Uterus (tissue), 4 donors: ENCODE results near the gene DENND2D. TPM values are rescaled to one million over a fixed set of nuclear protein-coding genes. Genes with fewer than 3 reads are reported as not detected.

ENCODE experiments used
- DNase-seq, 2 donors: peaks; one replicate each; pipeline ENCODE4 v3.0.0-alpha.2; 2019 to 2020
- H3K27ac ChIP-seq, 2 donors: fragments of 200-600 bp; sonication (generic); 1 replicate in 1 of 2; 2 replicates in 1 of 2; pipeline ENCODE4 v1.5.1; 2016 to 2018
- H3K27me3 ChIP-seq, 2 donors: fragments of 200-600 bp; sonication (generic); one replicate each; pipeline ENCODE4 v1.5.1; 2018 to 2019; ENCODE audit warnings: control low read depth in 1 of 2
- H3K36me3 ChIP-seq, 2 donors: fragments of 200-600 bp; sonication (generic); one replicate each; pipeline ENCODE4 v1.5.1; 2019; ENCODE audit warnings: control low read depth in 1 of 2
- H3K4me1 ChIP-seq, 2 donors: fragments of 200-600 bp; sonication (generic); one replicate each; pipeline ENCODE4 v1.5.1; 2018 to 2019; ENCODE audit warnings: control low read depth in 1 of 2
- H3K4me3 ChIP-seq, 2 donors: fragments of 200-600 bp; sonication (generic); 1 replicate in 1 of 2; 2 replicates in 1 of 2; pipeline ENCODE4 v1.5.1; 2018 to 2019; ENCODE audit warnings: mild to moderate bottlenecking in 1 of 2
- H3K9me3 ChIP-seq, 2 donors: fragments of 200-600 bp; sonication (generic); one replicate each; pipeline ENCODE4 v1.5.1; 2019; ENCODE audit warnings: control low read depth in 1 of 2
- POLR2A ChIP-seq, 2 donors: fragments of 450-650 bp; IDR thresholded peaks; one replicate each; pipeline ENCODE4 v1.6.1; 2016; ENCODE audit warnings: antibody characterized with exemption in 2 of 2, mild to moderate bottlenecking in 1 of 2, moderate library complexity in 1 of 2
- intact Hi-C: fragments of 100-400 bp; cut with DNase I; formaldehyde crosslinking; loops from one replicate; pipeline ENCODE4 v1.15.1; 2023; ENCODE audit warnings: low total_unique reads
- total RNA-seq, 4 donors: library from RNA; depleted of rRNA in 3 of 4; stranded (reverse); fragments of >200 nt in 3 of 4; gene quantifications; one replicate each; pipeline versions ENCODE4 v1.1.0 to v1.2.4, GENCODE V29; 2014 to 2023
- TF ChIP-seq, protein P1 (sequence below), 4 experiments: fragments of 200-600 bp in 2 of 4; fragments of 450-650 bp in 2 of 4; sonication (generic) in 2 of 4; IDR thresholded peaks; one replicate each; pipeline ENCODE4 v1.5.1; 2016 to 2019; ENCODE audit warnings: antibody characterized with exemption in 4 of 4, mild to moderate bottlenecking in 2 of 4, moderate library complexity in 1 of 4
- donor health status: DM: yes; HTN: yes; CAD: no.

Gene DENND2D
- total RNA-seq, 4 donors from 2014 or later, result 2.3 to 25.9 (median 8.0) TPM

DNA sequence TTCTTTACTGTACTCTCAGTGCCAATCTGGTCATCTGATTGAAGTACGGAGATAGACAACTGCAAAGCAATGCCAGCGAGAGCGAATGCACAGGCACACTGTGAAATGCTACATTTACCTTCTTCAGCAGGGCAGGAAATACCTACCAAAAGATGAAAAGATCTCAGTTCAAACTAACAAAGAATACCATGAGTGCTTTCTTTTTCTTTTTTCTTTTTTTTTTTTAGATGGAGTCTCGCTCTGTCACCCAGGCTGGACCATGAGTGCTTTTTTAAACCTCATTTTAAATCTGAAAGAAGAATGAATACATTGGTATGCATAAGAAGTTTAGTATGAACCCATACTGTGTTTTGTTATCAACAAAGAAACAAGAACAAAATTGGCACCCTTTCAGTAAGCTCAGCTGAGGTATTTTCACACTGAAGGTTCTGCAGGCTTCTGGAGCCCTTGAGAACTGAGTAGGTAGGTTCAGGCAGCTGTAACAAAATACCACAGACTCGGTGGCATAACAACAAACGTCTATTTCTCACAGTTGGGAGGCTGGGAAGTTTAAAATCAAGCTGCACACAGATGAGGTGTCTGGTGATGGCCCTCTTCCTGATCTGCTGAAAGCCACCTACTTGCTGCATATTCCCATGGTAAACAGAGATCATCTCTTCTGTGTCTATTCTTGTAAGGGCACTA is 25.4 kb upstream of the DENND2D start:
- no peak for TF ChIP-seq POLR2A (IDR thresholded peaks at IDR 0.05)
- TF ChIP-seq, protein P1, sequence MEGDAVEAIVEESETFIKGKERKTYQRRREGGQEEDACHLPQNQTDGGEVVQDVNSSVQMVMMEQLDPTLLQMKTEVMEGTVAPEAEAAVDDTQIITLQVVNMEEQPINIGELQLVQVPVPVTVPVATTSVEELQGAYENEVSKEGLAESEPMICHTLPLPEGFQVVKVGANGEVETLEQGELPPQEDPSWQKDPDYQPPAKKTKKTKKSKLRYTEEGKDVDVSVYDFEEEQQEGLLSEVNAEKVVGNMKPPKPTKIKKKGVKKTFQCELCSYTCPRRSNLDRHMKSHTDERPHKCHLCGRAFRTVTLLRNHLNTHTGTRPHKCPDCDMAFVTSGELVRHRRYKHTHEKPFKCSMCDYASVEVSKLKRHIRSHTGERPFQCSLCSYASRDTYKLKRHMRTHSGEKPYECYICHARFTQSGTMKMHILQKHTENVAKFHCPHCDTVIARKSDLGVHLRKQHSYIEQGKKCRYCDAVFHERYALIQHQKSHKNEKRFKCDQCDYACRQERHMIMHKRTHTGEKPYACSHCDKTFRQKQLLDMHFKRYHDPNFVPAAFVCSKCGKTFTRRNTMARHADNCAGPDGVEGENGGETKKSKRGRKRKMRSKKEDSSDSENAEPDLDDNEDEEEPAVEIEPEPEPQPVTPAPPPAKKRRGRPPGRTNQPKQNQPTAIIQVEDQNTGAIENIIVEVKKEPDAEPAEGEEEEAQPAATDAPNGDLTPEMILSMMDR (IDR thresholded peaks at IDR 0.05), result no peak
- Histone ChIP-seq H3K36me3 (no peaks in the 10 kb centered on the region), H3K27me3 (no peaks in the 10 kb centered on the region), H3K4me1 (no peaks in the 10 kb centered on the region), H3K4me3 (no peak overlapping the region), H3K27ac (no peak overlapping the region), H3K9me3 (no peaks in the 10 kb centered on the region)
- DNase-seq, result no peak
- intact Hi-C loops, result no loop called here

DNA sequence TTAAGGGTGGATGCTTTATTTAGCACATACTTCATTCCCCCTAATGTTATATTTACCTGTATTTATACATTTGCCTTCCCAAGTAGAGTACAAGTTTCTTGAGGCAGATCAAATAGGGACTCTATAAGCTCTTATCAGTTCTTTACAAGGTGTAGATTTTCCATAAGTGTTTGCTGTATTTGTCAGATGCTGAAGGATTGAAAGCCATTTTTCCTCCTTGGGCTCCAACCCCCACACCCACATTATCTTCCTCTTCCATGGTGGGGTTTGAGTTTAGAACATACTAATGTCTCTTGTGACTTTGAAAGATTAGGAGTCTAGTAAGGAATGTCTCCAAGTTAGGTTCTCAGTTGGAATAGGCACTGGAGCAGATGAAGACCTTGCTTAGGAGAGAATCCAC is 24.6 kb upstream of the DENND2D start:
- Histone ChIP-seq H3K9me3 (no peaks in the 10 kb centered on the region), H3K27me3 (no peaks in the 10 kb centered on the region), H3K27ac (no peak overlapping the region), H3K4me3 (no peak overlapping the region), H3K4me1 (no peaks in the 10 kb centered on the region), H3K36me3 (no peaks in the 10 kb centered on the region)
- TF ChIP-seq, protein P1 (IDR thresholded peaks at IDR 0.05), result no peak
- no peak for TF ChIP-seq POLR2A (IDR thresholded peaks at IDR 0.05)
- DNase-seq, result no peak
- intact Hi-C loops, result no loop called here

DNA sequence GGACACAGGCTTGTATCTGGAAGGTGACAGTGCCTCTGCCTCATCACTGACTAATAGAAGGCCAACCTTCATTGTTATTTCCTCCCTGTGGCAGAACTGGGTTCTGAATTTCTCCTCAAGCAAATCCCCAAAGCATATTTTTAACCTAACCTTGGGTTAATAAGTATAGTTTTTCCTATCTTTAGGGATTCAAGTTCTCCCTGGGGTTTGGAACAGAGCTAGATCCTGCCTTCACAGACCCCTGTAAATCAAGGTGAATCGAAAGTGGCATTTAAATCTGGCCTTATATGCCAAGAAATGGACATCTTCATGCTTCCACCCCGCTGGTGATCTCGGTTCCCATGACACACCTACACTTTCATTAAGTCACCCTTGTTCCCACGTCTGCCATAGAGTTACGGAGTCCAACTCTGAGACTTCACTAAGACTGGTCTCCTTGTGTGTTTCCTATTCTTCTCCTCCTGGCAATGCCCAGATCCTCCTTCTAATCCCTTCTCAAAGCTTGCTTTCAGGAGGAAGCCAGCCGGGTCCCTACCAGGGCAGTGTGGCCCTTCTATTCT is 22.8 kb upstream of the DENND2D start:
- DNase-seq, result no peak
- TF ChIP-seq POLR2A (IDR thresholded peaks at IDR 0.05), result no peak
- TF ChIP-seq, protein P1 (IDR thresholded peaks at IDR 0.05), result no peak
- no peaks in the 10 kb centered on the region for H3K36me3 ChIP-seq
- no peak overlapping the region for H3K4me3 ChIP-seq
- intact Hi-C loops, result no loop called here
- H3K27ac ChIP-seq, result no peak overlapping the region
- H3K27me3 ChIP-seq, result no peaks in the 10 kb centered on the region
- no peaks in the 10 kb centered on the region for H3K4me1 ChIP-seq
- no peaks in the 10 kb centered on the region for H3K9me3 ChIP-seq

DNA sequence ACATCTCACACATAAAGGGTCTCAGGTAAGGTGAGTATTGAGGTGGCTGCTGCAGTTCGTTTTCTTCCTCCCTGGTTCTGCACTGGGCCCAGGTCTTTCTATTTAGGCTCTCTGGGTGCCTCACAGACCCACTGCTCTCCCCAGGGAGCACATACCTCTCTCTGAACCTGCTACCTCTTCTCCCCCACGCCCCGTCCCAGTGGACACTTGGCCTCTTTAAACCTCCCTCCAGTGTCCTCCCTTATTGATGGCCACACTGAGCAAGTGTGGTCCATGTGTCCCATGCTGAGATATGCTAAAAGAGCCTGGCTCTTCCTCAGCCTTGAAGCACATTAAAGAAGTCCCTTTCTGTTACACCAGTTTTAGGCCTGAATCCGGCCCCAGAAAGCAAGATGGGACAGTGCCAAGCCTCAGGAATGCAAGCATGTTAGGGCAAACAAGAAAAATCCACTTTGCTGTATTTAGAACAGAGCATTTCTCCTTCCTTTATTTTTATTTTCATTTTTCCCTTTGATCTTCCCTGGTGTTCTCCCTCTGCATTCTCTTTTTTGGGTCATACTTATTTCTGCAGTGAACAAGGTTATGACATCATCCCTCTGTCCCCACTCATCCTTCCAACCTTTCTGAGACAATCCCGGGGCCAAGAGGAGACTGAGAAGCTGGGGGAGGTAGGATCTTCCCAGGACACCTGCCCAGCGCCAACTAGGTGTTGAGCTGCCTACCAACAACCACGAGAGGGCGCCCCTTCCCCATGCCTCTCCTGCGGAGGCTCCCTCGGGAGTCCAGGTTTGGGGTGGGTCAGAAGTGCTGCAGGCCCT is 22.1 kb upstream of the DENND2D start:
- H3K9me3 ChIP-seq, result no peaks in the 10 kb centered on the region
- DNase-seq, result peak; percentile 54 to 66
- H3K27me3 ChIP-seq, result no peaks in the 10 kb centered on the region
- intact Hi-C loops, result no loop called here
- no peak overlapping the region for H3K4me3 ChIP-seq
- no peak overlapping the region for H3K27ac ChIP-seq
- no peaks in the 10 kb centered on the region for H3K4me1 ChIP-seq
- H3K36me3 ChIP-seq, result no peaks in the 10 kb centered on the region
- TF ChIP-seq, protein P1 (IDR thresholded peaks at IDR 0.05), result peak; percentile 67 to 78 (median 72)
- TF ChIP-seq POLR2A (IDR thresholded peaks at IDR 0.05), result no peak
